ENCODE results near the gene ATP8B4. TPM values are rescaled to one million over a fixed set of nuclear protein-coding genes. Genes with fewer than 3 reads are reported as not detected.

The ATP8B4 gene
- total and polyA plus RNA-seq, 2 of the 8 experiments (the other 6 are each of a cell fraction or from before 2014, with no cell fraction given) = 0.17 to 0.24 TPM

- Histone ChIP-seq H3K23me2 (ENCODE audit: low read depth, low read length) (no peaks in the 10 kb centered on the region), H2BK20ac (ENCODE audit: low read length) (no peak overlapping the region), H3K27me3 (replicated peaks in 1 of 4; ENCODE audit: control insufficient read depth in 3 of 4, extremely low read depth in 1 of 4, insufficient read depth in 3 of 4, low read length in 3 of 4) (no peaks in the 10 kb centered on the region), H3K56ac (replicated peaks; ENCODE audit: insufficient read length, low read depth, low read length) (no peak overlapping the region), H3K79me2 (ENCODE audit: control insufficient read depth in 1 of 2, insufficient read depth in 2 of 2, low read length in 2 of 2) (no peaks in the 10 kb centered on the region), H3K4me1 (replicated peaks in 1 of 4; ENCODE audit: control insufficient read depth in 3 of 4, insufficient read depth in 4 of 4, low read length in 3 of 4) (no peaks in the 10 kb centered on the region), H3K9ac (replicated peaks in 1 of 4; ENCODE audit: extremely low read depth in 1 of 4, low read depth in 3 of 4, low read length in 3 of 4) (no peak overlapping the region), H2BK12ac (ENCODE audit: low read depth, low read length) (no peak overlapping the region), H2AFZ (ENCODE audit: low read length) (no peak overlapping the region), H3K18ac (ENCODE audit: extremely low read depth, low read length) (no peak overlapping the region), H3K27ac (ENCODE audit: low read depth, low read length) (no peak overlapping the region), H4K8ac (ENCODE audit: extremely low read depth, insufficient read depth, low read length) (no peak overlapping the region), H2BK5ac (ENCODE audit: low read depth, low read length) (no peak overlapping the region), H3K23ac (ENCODE audit: insufficient read length) (no peak overlapping the region), H2AK5ac (ENCODE audit: low read depth, low read length) (no peak overlapping the region), H3K9me3 (ENCODE audit: insufficient read depth in 2 of 2, low read depth in 1 of 2, low read length in 1 of 2) (no peaks in the 10 kb centered on the region), H3K79me1 (ENCODE audit: low read depth, low read length) (no peaks in the 10 kb centered on the region), H3K4ac (replicated peaks; ENCODE audit: insufficient read length, low read depth, low read length) (no peak overlapping the region), H3K4me2 (ENCODE audit: insufficient read depth in 1 of 2, low read depth in 2 of 2, low read length in 2 of 2) (no peak overlapping the region), H2BK15ac (ENCODE audit: low read length) (no peak overlapping the region), H3K4me3 (ENCODE audit: extremely low read depth in 1 of 4, insufficient read depth in 2 of 4, low read depth in 3 of 4, low read length in 4 of 4) (no peak overlapping the region), H2BK120ac (replicated peaks; ENCODE audit: low read depth, low read length) (no peak overlapping the region), H4K20me1 (replicated peaks in 1 of 2; ENCODE audit: control insufficient read depth in 1 of 2, insufficient read depth in 2 of 2, low read length in 2 of 2) (no peaks in the 10 kb centered on the region), H3K14ac (ENCODE audit: insufficient read length) (no peak overlapping the region), H3K36me3 (ENCODE audit: control insufficient read depth in 2 of 4, insufficient read depth in 4 of 4, low read length in 3 of 4) (no peaks in the 10 kb centered on the region), H4K91ac (replicated peaks; ENCODE audit: insufficient read length, low read length) (no peak overlapping the region), H4K5ac (ENCODE audit: insufficient read length, low read depth, low read length) (no peak overlapping the region)
- no peak for TF ChIP-seq YY1 (IDR thresholded peaks at IDR 0.05; ENCODE audit: low read depth, low read length)
- TF ChIP-seq BACH1 (IDR thresholded peaks at IDR 0.05; ENCODE audit: low read length) = no peak
- no peak for TF ChIP-seq EZH2 (IDR thresholded peaks at IDR 0.05; ENCODE audit: low read depth, low read length, severe bottlenecking)
- no peak for TF ChIP-seq JUN (IDR thresholded peaks at IDR 0.05; ENCODE audit: low read depth, low read length)
- TF ChIP-seq, protein P1, sequence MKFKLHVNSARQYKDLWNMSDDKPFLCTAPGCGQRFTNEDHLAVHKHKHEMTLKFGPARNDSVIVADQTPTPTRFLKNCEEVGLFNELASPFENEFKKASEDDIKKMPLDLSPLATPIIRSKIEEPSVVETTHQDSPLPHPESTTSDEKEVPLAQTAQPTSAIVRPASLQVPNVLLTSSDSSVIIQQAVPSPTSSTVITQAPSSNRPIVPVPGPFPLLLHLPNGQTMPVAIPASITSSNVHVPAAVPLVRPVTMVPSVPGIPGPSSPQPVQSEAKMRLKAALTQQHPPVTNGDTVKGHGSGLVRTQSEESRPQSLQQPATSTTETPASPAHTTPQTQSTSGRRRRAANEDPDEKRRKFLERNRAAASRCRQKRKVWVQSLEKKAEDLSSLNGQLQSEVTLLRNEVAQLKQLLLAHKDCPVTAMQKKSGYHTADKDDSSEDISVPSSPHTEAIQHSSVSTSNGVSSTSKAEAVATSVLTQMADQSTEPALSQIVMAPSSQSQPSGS (IDR thresholded peaks at IDR 0.05; ENCODE audit: low read length) = no peak
- TF ChIP-seq GABPA (IDR thresholded peaks at IDR 0.05; ENCODE audit: borderline replicate concordance, insufficient read depth, low read length) = no peak
- TF ChIP-seq, protein P2, sequence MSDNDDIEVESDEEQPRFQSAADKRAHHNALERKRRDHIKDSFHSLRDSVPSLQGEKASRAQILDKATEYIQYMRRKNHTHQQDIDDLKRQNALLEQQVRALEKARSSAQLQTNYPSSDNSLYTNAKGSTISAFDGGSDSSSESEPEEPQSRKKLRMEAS (IDR thresholded peaks at IDR 0.05) = no peak
- no peak for TF ChIP-seq RBBP5 (IDR thresholded peaks at IDR 0.05; ENCODE audit: borderline replicate concordance, low read depth, low read length)
- DNase-seq (ENCODE audit: low read depth in 1 of 2, low spot score in 2 of 2) = no peak
- ChIA-PET CTCF (ENCODE audit: partially characterized antibody) (interaction anchor here (0.6 to 2.2 kb wide), 25 partner anchors 8 to 960 kb away, joined by 3 to 12 read pairs (median 4); no protein-coding TSS in a partner anchor), POLR2A (ENCODE audit: partially characterized antibody) (interaction anchor here (0.7 to 1.0 kb wide), 2 partner anchors 182 to 1266 kb away, joined by 3 read pairs; partner anchors contain the start of gene EID1)
- FAIRE-seq = no peak
- WGBS, 2 experiments (ENCODE audit: extremely low coverage in 1 of 2, insufficient coverage in 1 of 2, insufficient read length in 1 of 2, insufficient replicate concordance in 2 of 2, low coverage in 1 of 2, low lambda C conversion rate in 2 of 2, missing lambda C conversion rate in 1 of 2) = 75% methylated on average over 6 of the region's 6 CpGs; no CpG with 5 or more reads in 1 of the 2 experiments
These were observed 25.5 kb upstream of the ATP8B4 start for GRCh38 chr15:50144341-50145120.
